ENCODE measurements around the gene ANKRD45. TPM values are rescaled to one million over a fixed set of nuclear protein-coding genes. Genes with fewer than 3 reads are reported as not detected.
"Not testable (repeated sequence)": the region's sequence is repeated elsewhere in the genome, so short reads cannot be mapped to it uniquely, and the experiment has no call there.

The ANKRD45 gene
- total RNA-seq, 1 donor from 2014 or later: not detected

- no peak for DNase-seq (ENCODE audit: low read depth in 2 of 2)
These were observed 96.1 kb downstream of the ANKRD45 start for GRCh38 chr1:173573596-173573995.

DNA sequence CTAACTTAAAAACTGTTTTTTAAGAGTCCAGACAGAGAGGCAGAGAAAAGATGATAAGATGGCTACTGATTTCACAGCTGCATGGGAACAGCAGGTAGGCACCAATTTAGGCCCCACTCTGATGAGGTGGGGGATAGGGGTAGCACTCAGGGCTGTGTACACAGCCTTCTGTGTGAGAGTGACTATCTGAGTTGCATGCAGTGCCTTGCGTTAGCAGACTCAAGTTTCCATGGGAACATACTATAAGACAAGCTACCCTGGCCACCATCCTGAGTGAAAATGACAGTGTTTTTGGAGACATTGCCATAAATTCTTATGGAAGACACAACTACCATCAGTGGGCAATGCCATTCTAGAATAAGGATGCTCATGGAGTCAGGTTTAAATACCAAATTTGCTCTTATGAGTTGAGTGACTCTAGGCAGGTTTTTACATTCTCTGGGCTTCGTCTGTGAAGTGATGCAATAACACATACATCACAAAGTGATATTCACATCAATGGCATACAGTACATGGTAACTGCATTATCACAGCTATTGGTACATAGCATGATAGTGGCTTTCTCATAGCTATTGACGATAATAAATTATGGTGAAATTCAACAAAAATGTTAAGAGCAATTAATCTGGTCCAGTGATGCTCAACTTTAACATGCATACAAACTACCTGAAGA lies 97.3 kb downstream of the ANKRD45 start:
- no peak for DNase-seq (ENCODE audit: low read depth in 2 of 2)

DNA sequence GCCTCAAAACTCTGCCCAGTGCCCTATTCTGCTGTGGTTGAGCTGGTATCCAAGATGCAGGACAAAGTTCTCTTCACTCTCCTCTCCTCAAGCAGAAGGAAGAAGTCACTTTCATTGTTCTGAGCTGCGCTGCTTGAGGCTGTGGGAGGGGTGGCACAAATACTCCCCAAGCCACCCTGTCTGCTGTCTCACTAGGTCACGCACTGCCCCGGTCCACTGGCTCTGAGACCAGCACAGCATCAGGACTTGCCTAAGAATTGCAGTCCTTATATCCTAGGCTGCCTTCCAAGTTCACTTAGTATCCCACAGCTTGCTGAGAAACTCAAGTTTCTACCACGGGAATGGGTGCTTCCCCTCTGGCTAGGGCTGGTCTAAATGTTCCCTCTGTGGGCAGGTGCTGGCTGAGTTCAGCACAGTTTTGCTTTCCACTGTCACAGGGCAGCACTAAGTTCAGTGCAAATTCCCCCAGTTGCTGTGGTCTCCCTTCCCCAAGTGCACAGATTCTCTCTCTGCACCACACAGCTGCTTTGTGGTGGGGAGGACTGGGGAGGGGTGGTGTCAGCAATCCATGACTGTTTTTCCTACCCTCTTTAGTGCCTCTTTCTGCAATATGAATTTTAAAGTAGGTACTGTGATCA lies 99.2 kb downstream of the ANKRD45 start:
- no peak for DNase-seq (ENCODE audit: low read depth in 2 of 2)

DNA sequence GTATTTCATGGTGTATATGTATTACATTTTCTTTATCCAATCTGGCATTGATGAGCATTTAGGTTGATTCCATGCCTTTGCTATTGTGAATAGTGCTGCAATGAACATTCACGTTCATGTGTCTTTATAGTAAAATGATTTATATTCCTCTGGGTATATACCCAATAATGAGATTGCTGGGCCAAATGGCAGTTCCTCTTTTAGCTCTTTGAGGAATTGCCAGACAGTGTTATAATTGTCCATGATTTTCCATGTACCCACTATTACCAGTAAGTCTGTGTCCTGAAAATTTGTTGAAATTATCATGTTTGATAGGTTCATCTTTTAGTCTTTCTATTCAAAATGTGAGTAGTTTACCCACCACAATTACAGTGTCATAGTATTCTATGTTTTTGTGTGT lies 101.2 kb downstream of the ANKRD45 start:
- no peak for DNase-seq (ENCODE audit: low read depth in 2 of 2)

DNA sequence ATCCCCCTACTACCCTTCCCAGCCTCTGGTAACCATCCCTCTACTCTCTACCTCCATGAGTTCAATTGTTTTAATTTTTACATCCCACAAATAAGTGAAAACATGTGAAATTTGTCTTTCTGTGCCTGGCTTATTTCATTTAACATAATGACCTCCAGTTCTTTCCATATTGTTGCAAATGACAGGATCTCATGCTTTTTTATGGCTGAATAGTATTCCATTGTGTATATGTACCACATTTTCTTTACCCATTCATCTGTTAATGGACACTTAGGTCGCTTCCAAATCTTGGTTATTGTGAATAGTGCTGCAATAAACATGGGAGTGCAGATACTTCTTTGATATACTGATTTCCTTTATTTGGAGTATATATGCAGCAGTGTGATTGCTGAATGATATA lies 105.8 kb downstream of the ANKRD45 start:
- not testable (repeated sequence) for DNase-seq (ENCODE audit: low read depth in 2 of 2)

DNA sequence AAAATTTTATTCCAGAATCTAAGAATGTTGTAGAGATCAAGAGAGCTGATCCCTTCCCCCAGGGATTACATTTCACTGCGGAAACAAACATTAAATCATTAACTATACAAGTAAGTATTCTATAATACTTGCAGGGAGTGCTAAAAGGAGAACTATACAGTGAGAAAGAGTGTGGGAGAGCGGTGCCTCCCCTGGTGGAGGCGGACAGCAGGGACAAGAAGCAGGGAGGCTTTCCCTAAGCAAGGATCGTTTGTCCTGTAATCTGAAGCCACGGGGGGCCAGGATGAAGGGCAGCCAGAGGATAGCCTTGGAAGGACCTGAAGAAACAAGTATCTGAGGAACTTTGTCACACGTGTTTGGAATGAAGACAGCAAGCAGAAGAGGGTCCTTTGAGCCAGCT lies 106.8 kb downstream of the ANKRD45 start:
- DNase-seq (ENCODE audit: low read depth in 2 of 2): no peak

DNA sequence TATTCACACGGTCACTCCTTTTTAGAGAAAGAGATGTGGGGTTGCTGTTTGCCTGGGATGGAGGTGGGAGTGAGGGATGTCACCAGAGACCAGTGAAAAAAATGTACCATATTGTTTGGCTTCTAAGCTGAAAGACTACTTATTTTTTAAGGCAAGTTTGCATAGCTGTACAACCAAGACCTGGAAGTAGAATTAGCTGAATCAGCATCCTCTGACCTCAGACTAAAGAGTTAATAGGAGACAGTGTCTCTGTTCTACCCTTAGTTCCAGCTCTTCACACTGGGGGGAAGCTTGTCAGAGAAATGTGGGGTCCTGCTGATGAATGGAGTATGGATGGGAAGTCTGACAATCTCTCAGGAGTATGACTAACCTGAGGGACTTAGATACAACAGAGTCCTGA lies 108.4 kb downstream of the ANKRD45 start:
- no peak for DNase-seq (ENCODE audit: low read depth in 2 of 2)

DNA sequence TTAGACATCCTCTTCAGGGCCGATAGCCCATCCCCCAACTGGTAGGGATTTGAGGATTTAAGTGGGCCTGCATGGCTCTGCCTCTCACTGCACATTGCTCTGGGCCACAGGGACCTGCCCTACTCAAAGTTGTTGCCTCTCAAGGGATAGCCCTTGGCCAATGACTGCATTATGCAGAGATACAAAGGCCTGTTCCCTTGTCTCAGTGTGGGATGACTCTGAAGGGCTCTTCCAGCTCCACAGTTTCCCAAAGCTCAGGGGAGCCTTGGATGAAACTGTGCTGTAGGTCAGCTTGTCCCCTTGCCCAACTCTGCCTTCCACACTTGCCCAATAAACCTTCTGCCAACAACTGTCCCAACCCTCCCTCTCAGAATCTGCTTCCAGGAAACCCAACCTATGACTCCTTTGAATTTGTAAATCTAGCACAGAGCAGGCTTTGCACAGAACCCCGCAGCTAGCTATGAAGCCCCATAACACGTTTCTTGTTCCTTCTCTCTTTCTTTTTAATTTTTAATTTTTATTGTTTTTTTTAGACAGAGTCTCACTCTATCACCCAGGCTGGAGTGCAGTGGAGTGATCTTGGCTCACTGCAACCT lies 109.3 kb downstream of the ANKRD45 start:
- DNase-seq (ENCODE audit: low read depth in 2 of 2): no peak

Other genes with a start within 250 kb of the ANKRD45 start
- gene PRDX6, start 192.5 kb downstream of the ANKRD45 start, total RNA-seq: 100.0 and 116 TPM in 2 replicates
- not detected in 2 replicates for gene SLC9C2, start 66.8 kb downstream of the ANKRD45 start, total RNA-seq
- gene TEX50, start 34.5 kb downstream of the ANKRD45 start, total RNA-seq: not detected in 2 replicates
- gene KLHL20, start 45.1 kb upstream of the ANKRD45 start, total RNA-seq: 25.1 and 38.1 TPM in 2 replicates
- gene DARS2, start 154.8 kb upstream of the ANKRD45 start, total RNA-seq: 8.9 and 10.2 TPM in 2 replicates
- gene CENPL, start 155.0 kb upstream of the ANKRD45 start, total RNA-seq: 4.8 and 8.7 TPM in 2 replicates
- gene GAS5, start 198.1 kb upstream of the ANKRD45 start, total RNA-seq: 281 and 362 TPM in 2 replicates
- gene ZBTB37, start 198.5 kb upstream of the ANKRD45 start, total RNA-seq: 2.2 and 4.4 TPM in 2 replicates
- gene SERPINC1, start 247.5 kb upstream of the ANKRD45 start, total RNA-seq: not detected in 2 replicates

All from lung microvascular endothelial cell (primary cell).